B cell (primary cell): ENCODE measurements around the gene EXOC4. TPM values are rescaled to one million over a fixed set of nuclear protein-coding genes. Genes with fewer than 3 reads are reported as not detected.

Experiments used
- ATAC-seq: fragments of 200-7000 bp; cut with Tn5 transposase; one replicate; pipeline ENCODE4 v1.10.0; 2021; ENCODE audit warnings: low read depth, mild to moderate bottlenecking, moderate number of reproducible peaks, moderate library complexity
- CTCF ChIA-PET: fragments of 350-600 bp; sonication (Branson Sonifier 250); formaldehyde crosslinking; loops from one replicate; lab custom pipeline; 2021; ENCODE audit warnings: antibody characterized with exemption, inconsistent platforms; lab: Charles Lee
- POLR2A ChIA-PET: fragments of 350-600 bp; sonication (Branson Sonifier 250); formaldehyde crosslinking; loops from one replicate; lab custom pipeline; 2021; ENCODE audit warnings: antibody characterized with exemption; lab: Charles Lee
- DNase-seq: peaks from one replicate; pipeline ENCODE4 v3.0.0; 2013
- H2AFZ ChIP-seq: 2 replicates; pipeline ENCODE4 v1.6.1; 2012; ENCODE audit warnings: mild to moderate bottlenecking, low read depth, low read length; ENCODE audit not compliant: insufficient read depth, poor library complexity, severe bottlenecking
- H3K27ac ChIP-seq, 2 donors: 1 replicate in 1 of 2; 2 replicates in 1 of 2; pipeline ENCODE4 v1.5.1; 2012 to 2013; ENCODE audit warnings: low read length in 2 of 2, mild to moderate bottlenecking in 2 of 2, moderate library complexity in 1 of 2
- H3K27me3 ChIP-seq, 4 experiments: fragments of 200-600 bp in 1 of 4; sonication (generic) in 1 of 4; replicated peaks in 1 of 4; 1 replicate in 2 of 4; 2 replicates in 2 of 4; pipeline versions ENCODE4 v1.6.1 to v1.7.0; 2013 to 2016; ENCODE audit warnings: low read length in 3 of 4, mild to moderate bottlenecking in 2 of 4, mixed read lengths in 1 of 4, moderate library complexity in 1 of 4; ENCODE audit not compliant: insufficient read depth in 4 of 4, control insufficient read depth in 3 of 4; ENCODE audit errors: control extremely low read depth in 1 of 4
- H3K36me3 ChIP-seq, 2 experiments: replicated peaks in 1 of 2; 1 replicate in 1 of 2; 2 replicates in 1 of 2; pipeline versions ENCODE4 v1.6.1 to v1.7.1; 2013; ENCODE audit warnings: low read length in 1 of 2; ENCODE audit not compliant: insufficient read depth in 2 of 2, control insufficient read depth in 1 of 2; ENCODE audit errors: control extremely low read depth in 1 of 2, extremely low read depth in 1 of 2
- H3K4me1 ChIP-seq, 2 donors: fragments of 200-600 bp in 1 of 2; sonication (generic) in 1 of 2; 1 replicate in 1 of 2; 2 replicates in 1 of 2; pipeline versions ENCODE4 v1.5.1 to v1.6.1; 2013 to 2017; ENCODE audit warnings: low read length in 2 of 2; ENCODE audit not compliant: control insufficient read depth in 2 of 2, insufficient read depth in 2 of 2
- H3K4me2 ChIP-seq: replicated peaks from 2 replicates; pipeline ENCODE3; 2012; ENCODE audit warnings: mild to moderate bottlenecking, low read depth, low read length; ENCODE audit not compliant: poor library complexity, severe bottlenecking
- H3K4me3 ChIP-seq, 5 experiments: fragments of 200-600 bp in 1 of 5; sonication (generic) in 1 of 5; 1 replicate in 3 of 5; 2 replicates in 2 of 5; pipeline versions ENCODE4 v1.5.1 to v1.7.0; 2011 to 2016; ENCODE audit warnings: low read length in 4 of 5, mild to moderate bottlenecking in 4 of 5, low read depth in 2 of 5, control low read depth in 1 of 5, moderate library complexity in 1 of 5; ENCODE audit not compliant: insufficient read depth in 1 of 5; ENCODE audit errors: control extremely low read depth in 1 of 5, extremely low read depth in 1 of 5
- H3K79me2 ChIP-seq: fragments of 200-600 bp; sonication (generic); one replicate; pipeline ENCODE4 v1.6.0; 2016; ENCODE audit warnings: low read length; ENCODE audit not compliant: control insufficient read depth, insufficient read depth
- H3K9ac ChIP-seq: fragments of 200-600 bp; sonication (generic); 2 replicates; pipeline ENCODE4 v1.6.1; 2017; ENCODE audit warnings: mild to moderate bottlenecking, low read length, moderate library complexity
- H3K9me3 ChIP-seq, 3 donors: one replicate each; pipeline versions ENCODE4 v1.6.1 to v1.7.1; 2013; ENCODE audit warnings: low read length in 2 of 3; ENCODE audit not compliant: control insufficient read depth in 2 of 3, insufficient read depth in 1 of 3; ENCODE audit errors: control extremely low read depth in 1 of 3
- H4K20me1 ChIP-seq: 2 replicates; pipeline ENCODE4 v1.6.0; 2012; ENCODE audit warnings: mild to moderate bottlenecking, low read length; ENCODE audit not compliant: insufficient read depth, control insufficient read depth, poor library complexity, severe bottlenecking
- H3K27ac Mint-ChIP-seq: one replicate; pipeline ENCODE4 v1.8.0; 2021; ENCODE audit warnings: mixed read lengths
- H3K27me3 Mint-ChIP-seq: one replicate; pipeline ENCODE4 v1.8.0; 2021; ENCODE audit warnings: mixed read lengths
- H3K4me1 Mint-ChIP-seq: one replicate; pipeline ENCODE4 v1.8.0; 2021; ENCODE audit warnings: mixed read lengths
- H3K4me3 Mint-ChIP-seq: one replicate; pipeline ENCODE4 v1.8.0; 2021; ENCODE audit warnings: mixed read lengths
- H3K9me3 Mint-ChIP-seq: one replicate; pipeline ENCODE4 v1.8.0; 2022; ENCODE audit warnings: mixed read lengths; ENCODE audit not compliant: insufficient read depth
- EZH2 ChIP-seq: IDR thresholded peaks from 2 replicates; pipeline ENCODE4 v1.6.1; 2012; ENCODE audit warnings: borderline replicate concordance, low read depth, mild to moderate bottlenecking, moderate library complexity, low read length; ENCODE audit not compliant: insufficient read depth, poor library complexity, severe bottlenecking
- WGBS: methylation state at CpG from one replicate; pipeline ENCODE4 v1.1.5; 2013; ENCODE audit warnings: missing lambda C conversion rate; ENCODE audit not compliant: insufficient coverage; 5-methylcytosine and 5-hydroxymethylcytosine counted together
- intact Hi-C: fragments of 100-400 bp; cut with micrococcal nuclease; formaldehyde crosslinking; loops from one replicate; pipeline ENCODE4 v1.10.0; 2022
- polyA plus RNA-seq: library from polyadenylated mRNA; depleted of rRNA; stranded (reverse); fragments of >200 nt; gene quantifications from 2 replicates; pipeline ENCODE4 v1.2.3, GENCODE V29; 2012
- total RNA-seq, 2 donors: library from RNA; stranded (reverse); fragments of 120-200 nt in 1 of 2; gene quantifications; 1 replicate in 1 of 2; 2 replicates in 1 of 2; pipeline versions ENCODE4 v1.2.3 to v1.2.4, GENCODE V29; 2013 to 2022
- TF ChIP-seq, protein P1 (sequence below): fragments of 200-600 bp; IDR thresholded peaks from one replicate; pipeline ENCODE4 v1.8.0; 2022; ENCODE audit warnings: antibody characterized with exemption, mild to moderate bottlenecking

The EXOC4 gene
- total and polyA plus RNA-seq, 2 donors (not counting 1 experiment from before 2014, with no cell fraction given) = 16.7 to 135 TPM

DNA sequence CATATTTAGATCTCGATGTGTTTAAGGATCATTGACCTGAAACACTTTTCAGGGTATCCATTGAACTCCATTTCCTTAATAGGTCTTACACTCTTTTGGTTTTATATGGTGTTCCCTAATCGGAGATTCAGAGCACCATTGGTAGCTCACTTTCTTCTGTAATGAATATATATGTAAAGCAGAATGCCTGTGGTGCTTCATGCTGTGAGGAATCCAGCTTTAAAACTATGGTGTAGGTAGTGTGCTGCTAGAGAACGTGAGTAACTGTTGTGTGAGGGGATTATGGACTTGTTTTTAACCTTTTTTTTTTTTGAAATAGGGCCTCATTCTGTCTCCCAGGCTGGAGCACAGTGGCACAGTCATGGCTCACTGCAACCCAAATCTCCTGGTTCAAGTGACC is 497.4 kb downstream of the EXOC4 start:
- no peaks in the 10 kb centered on the region for H3K4me1 ChIP-seq
- H3K4me3 ChIP-seq = no peak overlapping the region
- no peaks in the 10 kb centered on the region for H3K36me3 ChIP-seq
- ChIA-PET CTCF (no interaction called here), POLR2A (no interaction called here)
- H3K4me2 ChIP-seq = no peak overlapping the region
- no peaks in the 10 kb centered on the region for H3K27me3 Mint-ChIP-seq
- TF ChIP-seq, protein P1, sequence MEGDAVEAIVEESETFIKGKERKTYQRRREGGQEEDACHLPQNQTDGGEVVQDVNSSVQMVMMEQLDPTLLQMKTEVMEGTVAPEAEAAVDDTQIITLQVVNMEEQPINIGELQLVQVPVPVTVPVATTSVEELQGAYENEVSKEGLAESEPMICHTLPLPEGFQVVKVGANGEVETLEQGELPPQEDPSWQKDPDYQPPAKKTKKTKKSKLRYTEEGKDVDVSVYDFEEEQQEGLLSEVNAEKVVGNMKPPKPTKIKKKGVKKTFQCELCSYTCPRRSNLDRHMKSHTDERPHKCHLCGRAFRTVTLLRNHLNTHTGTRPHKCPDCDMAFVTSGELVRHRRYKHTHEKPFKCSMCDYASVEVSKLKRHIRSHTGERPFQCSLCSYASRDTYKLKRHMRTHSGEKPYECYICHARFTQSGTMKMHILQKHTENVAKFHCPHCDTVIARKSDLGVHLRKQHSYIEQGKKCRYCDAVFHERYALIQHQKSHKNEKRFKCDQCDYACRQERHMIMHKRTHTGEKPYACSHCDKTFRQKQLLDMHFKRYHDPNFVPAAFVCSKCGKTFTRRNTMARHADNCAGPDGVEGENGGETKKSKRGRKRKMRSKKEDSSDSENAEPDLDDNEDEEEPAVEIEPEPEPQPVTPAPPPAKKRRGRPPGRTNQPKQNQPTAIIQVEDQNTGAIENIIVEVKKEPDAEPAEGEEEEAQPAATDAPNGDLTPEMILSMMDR = no peak
- no peak for TF ChIP-seq EZH2
- DNase-seq (no peak), ATAC-seq (no peak)
- no peaks in the 10 kb centered on the region for H3K9me3 ChIP-seq
- no peaks in the 10 kb centered on the region for H3K9me3 Mint-ChIP-seq
- no peak overlapping the region for H2AFZ ChIP-seq
- no peak overlapping the region for H3K27ac ChIP-seq
- no peak overlapping the region for H3K27ac Mint-ChIP-seq
- no peaks in the 10 kb centered on the region for H3K27me3 ChIP-seq
- no peaks in the 10 kb centered on the region for H3K79me2 ChIP-seq
- intact Hi-C loops = no loop called here
- no peaks in the 10 kb centered on the region for H4K20me1 ChIP-seq
- no peak overlapping the region for H3K4me3 Mint-ChIP-seq
- H3K9ac ChIP-seq = no peak overlapping the region
- no peaks in the 10 kb centered on the region for H3K4me1 Mint-ChIP-seq
- no CpG with 5 or more reads among the region's 3 CpGs for WGBS

DNA sequence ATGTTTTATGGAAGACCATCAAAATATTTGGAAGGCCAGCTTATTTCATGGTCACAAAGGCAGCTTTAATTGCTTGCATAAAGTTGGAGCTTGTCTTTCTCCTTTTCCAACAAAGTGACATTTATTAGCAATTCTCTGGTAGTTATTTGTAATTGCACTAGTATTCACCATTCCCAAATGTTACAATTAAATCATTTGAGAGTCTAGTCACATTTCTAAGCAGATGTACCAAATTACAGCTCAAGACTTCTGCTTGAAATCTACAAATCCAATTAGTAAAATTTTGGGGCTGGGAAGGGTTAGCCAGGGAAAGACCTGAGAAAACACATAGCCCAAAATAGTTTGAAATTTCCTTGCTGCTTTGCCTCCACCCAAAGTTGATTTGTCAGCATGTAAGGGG is 498.2 kb downstream of the EXOC4 start:
- H4K20me1 ChIP-seq = no peaks in the 10 kb centered on the region
- ChIA-PET CTCF (no interaction called here), POLR2A (no interaction called here)
- Mint-ChIP-seq H3K9me3 (no peaks in the 10 kb centered on the region), H3K27ac (no peak overlapping the region), H3K4me3 (no peak overlapping the region), H3K27me3 (no peaks in the 10 kb centered on the region), H3K4me1 (no peaks in the 10 kb centered on the region)
- H3K27me3 ChIP-seq = no peaks in the 10 kb centered on the region
- no peak overlapping the region for H3K4me2 ChIP-seq
- H3K9me3 ChIP-seq = no peaks in the 10 kb centered on the region
- no peaks in the 10 kb centered on the region for H3K4me1 ChIP-seq
- DNase-seq (no peak), ATAC-seq (no peak)
- TF ChIP-seq, protein P1 = no peak
- TF ChIP-seq EZH2 = no peak
- H3K9ac ChIP-seq = no peak overlapping the region
- H3K36me3 ChIP-seq = no peaks in the 10 kb centered on the region
- no peak overlapping the region for H3K27ac ChIP-seq
- intact Hi-C loops = no loop called here
- H3K4me3 ChIP-seq = no peak overlapping the region
- H2AFZ ChIP-seq = no peak overlapping the region
- no peaks in the 10 kb centered on the region for H3K79me2 ChIP-seq
